Activated CD8-positive, alpha-beta memory T cell treated with anti-CD3 and anti-CD28 coated beads, Interleukin-2, amount 10 ng/mL, durations not matched to agents 7 days and 5 days (primary cell): ENCODE data around the gene UAP1L1. TPM values are rescaled to one million over a fixed set of nuclear protein-coding genes. Genes with fewer than 3 reads are reported as not detected.
"Not testable (repeated sequence)": the region's sequence is repeated elsewhere in the genome, so short reads cannot be mapped to it uniquely, and the experiment has no call there.

Experiments used
- ATAC-seq: fragments of 150-1000 bp; cut with Tn5 transposase; one replicate; pipeline ENCODE4 v1.10.0; 2021; ENCODE audit warnings: moderate library complexity
- CTCF ChIA-PET: fragments of 350-600 bp; sonication (Branson Sonifier 250); formaldehyde crosslinking; loops from one replicate; lab custom pipeline; 2021; ENCODE audit warnings: antibody characterized with exemption; lab: Charles Lee
- DNase-seq: peaks from one replicate; pipeline ENCODE4 v3.0.0-alpha.2; 2020
- H3K27ac Mint-ChIP-seq: one replicate; pipeline ENCODE4 v1.8.0; 2021; ENCODE audit warnings: mild to moderate bottlenecking, mixed read lengths
- H3K27me3 Mint-ChIP-seq: one replicate; pipeline ENCODE4 v1.8.0; 2021; ENCODE audit warnings: mixed read lengths
- H3K36me3 Mint-ChIP-seq: one replicate; pipeline ENCODE4 v1.8.0; 2021; ENCODE audit warnings: mild to moderate bottlenecking, mixed read lengths
- H3K4me1 Mint-ChIP-seq: one replicate; pipeline ENCODE4 v1.8.0; 2021; ENCODE audit warnings: mixed read lengths
- H3K4me3 Mint-ChIP-seq: one replicate; pipeline ENCODE4 v1.8.0; 2021; ENCODE audit warnings: mild to moderate bottlenecking, moderate library complexity, mixed read lengths
- H3K9me3 Mint-ChIP-seq: one replicate; pipeline ENCODE4 v1.8.0; 2022; ENCODE audit warnings: low read depth, mixed read lengths
- total RNA-seq, 2 experiments: library from RNA; stranded (reverse); gene quantifications; one replicate each; pipeline ENCODE4 v1.2.3, GENCODE V29; 2021

The UAP1L1 gene
- 10 to 100 TPM; 32.6 to 35.3 TPM for total RNA-seq

GRCh38 chr9:137077010-137077747, at the start of gene UAP1L1:
Gene UAP1L1, plus strand, starts transcription at chr9:137077517. Its CDS starts 16 bp downstream, at chr9:137077533.
- peak within 1 kb of the TSS; percentile 73 for H3K4me3 Mint-ChIP-seq
- ATAC-seq (peak; percentile 80), DNase-seq (peak; percentile 85)
- CTCF ChIA-PET, result interaction anchor here (0.6 to 2.5 kb wide), 11 partner anchors 10 to 159 kb away, joined by 3 to 29 read pairs (median 6); partner anchors contain the start of genes MAN1B1, NPDC1 and RNF224
- H3K27me3 Mint-ChIP-seq, result no peaks in the 10 kb centered on the region
- H3K36me3 Mint-ChIP-seq, result peaks cover 7% of the 10 kb centered on the region
- H3K9me3 Mint-ChIP-seq, result no peaks in the 10 kb centered on the region
- peaks cover 18% of the 10 kb centered on the region for H3K4me1 Mint-ChIP-seq
- peak within 1 kb of the TSS; percentile 52 for H3K27ac Mint-ChIP-seq

- peak overlapping the region; percentile 65 for H3K4me3 Mint-ChIP-seq
- peaks cover 57% of the 10 kb centered on the region for H3K4me1 Mint-ChIP-seq
- H3K27ac Mint-ChIP-seq, result peak overlapping the region; percentile 90
- H3K9me3 Mint-ChIP-seq, result no peaks in the 10 kb centered on the region
- DNase-seq (peak; percentile 80), ATAC-seq (peak; percentile 74)
- no peaks in the 10 kb centered on the region for H3K36me3 Mint-ChIP-seq
- CTCF ChIA-PET, result interaction anchor here (0.9 to 11.9 kb wide), 43 partner anchors 8 to 300 kb away, joined by 3 to 234 read pairs (median 7); partner anchors contain the start of genes AJM1, C8G, CLIC3 and FBXW5
- H3K27me3 Mint-ChIP-seq, result peaks cover 3% of the 10 kb centered on the region
Observed at GRCh38 chr9:137028263-137029057, 48.9 kb upstream of the UAP1L1 start.

GRCh38 chr9:137029058-137029936, 48.0 kb upstream of the UAP1L1 start:
- Mint-ChIP-seq H3K27ac (peak overlapping the region; percentile 90), H3K36me3 (no peaks in the 10 kb centered on the region), H3K9me3 (no peaks in the 10 kb centered on the region), H3K27me3 (peaks cover 3% of the 10 kb centered on the region), H3K4me1 (peaks cover 55% of the 10 kb centered on the region), H3K4me3 (peak overlapping the region; percentile 65)
- CTCF ChIA-PET, result interaction anchor here (0.7 to 11.9 kb wide), 51 partner anchors 7 to 490 kb away, joined by 3 to 234 read pairs (median 6); partner anchors contain the start of genes AJM1, C8G, CLIC3 and FBXW5
- ATAC-seq, result peak; percentile 53
- DNase-seq, result peak; percentile 85

GRCh38 chr9:137030006-137030405, 47.3 kb upstream of the UAP1L1 start:
- CTCF ChIA-PET, result interaction anchor here (0.7 to 11.9 kb wide), 45 partner anchors 9 to 490 kb away, joined by 3 to 234 read pairs (median 7); partner anchors contain the start of genes AJM1, C8G, CLIC3 and FBXW5
- peaks cover 59% of the 10 kb centered on the region for H3K4me1 Mint-ChIP-seq
- DNase-seq (no peak), ATAC-seq (no peak)
- H3K9me3 Mint-ChIP-seq, result no peaks in the 10 kb centered on the region
- peak overlapping the region; percentile 65 for H3K4me3 Mint-ChIP-seq
- H3K27ac Mint-ChIP-seq, result peak overlapping the region; percentile 90
- H3K27me3 Mint-ChIP-seq, result peaks cover 3% of the 10 kb centered on the region
- no peaks in the 10 kb centered on the region for H3K36me3 Mint-ChIP-seq

- CTCF ChIA-PET, result interaction anchor here (0.7 to 11.9 kb wide), 17 partner anchors 11 to 243 kb away, joined by 3 to 234 read pairs (median 14); partner anchors contain the start of genes AJM1, C8G, CLIC3 and FBXW5
- DNase-seq (peak; percentile 73), ATAC-seq (no peak)
- H3K27me3 Mint-ChIP-seq, result peaks cover 3% of the 10 kb centered on the region
- no peaks in the 10 kb centered on the region for H3K36me3 Mint-ChIP-seq
- H3K9me3 Mint-ChIP-seq, result no peaks in the 10 kb centered on the region
- peak overlapping the region; percentile 56 for H3K4me3 Mint-ChIP-seq
- H3K27ac Mint-ChIP-seq, result peak overlapping the region; percentile 70
- peaks cover 60% of the 10 kb centered on the region for H3K4me1 Mint-ChIP-seq
Observed at GRCh38 chr9:137030538-137031527, 46.5 kb upstream of the UAP1L1 start.

- Mint-ChIP-seq H3K4me1 (peaks cover 57% of the 10 kb centered on the region), H3K27ac (peak within 1 kb of the TSS; percentile 55), H3K4me3 (peak within 1 kb of the TSS; percentile 56), H3K9me3 (no peaks in the 10 kb centered on the region), H3K27me3 (peaks cover 3% of the 10 kb centered on the region), H3K36me3 (no peaks in the 10 kb centered on the region)
- ATAC-seq, result no peak
- DNase-seq, result no peak
- CTCF ChIA-PET, result interaction anchor here (0.8 to 11.9 kb wide), 6 partner anchors 12 to 85 kb away, joined by 3 to 234 read pairs (median 52); partner anchors contain the start of genes C8G, CLIC3, FBXW5 and NPDC1
Observed at GRCh38 chr9:137031904-137032640, 45.2 kb upstream of the UAP1L1 start, which contains the start of gene FUT7. Gene FUT7, minus strand, starts transcription at chr9:137032088. Its CDS starts 97 bp downstream, at chr9:137031991.

GRCh38 chr9:137032858-137033257, 44.5 kb upstream of the UAP1L1 start:
- no peaks in the 10 kb centered on the region for H3K27me3 Mint-ChIP-seq
- CTCF ChIA-PET, result interaction anchor here (9.1 to 11.9 kb wide), 3 partner anchors 31 to 86 kb away, joined by 98 to 234 read pairs (median 183); partner anchors contain the start of genes C8G, CLIC3, FBXW5 and SAPCD2
- no peaks in the 10 kb centered on the region for H3K9me3 Mint-ChIP-seq
- DNase-seq, result no peak
- peak overlapping the region; percentile 55 for H3K27ac Mint-ChIP-seq
- H3K4me1 Mint-ChIP-seq, result peaks cover 54% of the 10 kb centered on the region
- H3K36me3 Mint-ChIP-seq, result no peaks in the 10 kb centered on the region
- ATAC-seq, result no peak
- H3K4me3 Mint-ChIP-seq, result no peak overlapping the region

GRCh38 chr9:137033481-137033880, 43.8 kb upstream of the UAP1L1 start:
- not testable (repeated sequence) for H3K27me3 Mint-ChIP-seq, ATAC-seq, H3K36me3 Mint-ChIP-seq, H3K9me3 Mint-ChIP-seq, DNase-seq, H3K4me3 Mint-ChIP-seq
- CTCF ChIA-PET, result interaction anchor here (2.3 to 11.9 kb wide), 9 partner anchors 14 to 240 kb away, joined by 7 to 234 read pairs (median 38); partner anchors contain the start of genes AJM1, C8G, CLIC3 and FBXW5
- H3K4me1 Mint-ChIP-seq, result peaks cover 54% of the 10 kb centered on the region
- peak overlapping the region; percentile 49 for H3K27ac Mint-ChIP-seq

GRCh38 chr9:137034039-137034708, 43.1 kb upstream of the UAP1L1 start:
- Mint-ChIP-seq H3K9me3 (no peaks in the 10 kb centered on the region), H3K27me3 (no peaks in the 10 kb centered on the region), H3K4me1 (peaks cover 47% of the 10 kb centered on the region), H3K36me3 (peaks cover 2% of the 10 kb centered on the region), H3K27ac (peak overlapping the region; percentile 93), H3K4me3 (peak overlapping the region; percentile 62)
- CTCF ChIA-PET, result interaction anchor here (0.7 to 11.9 kb wide), 40 partner anchors 10 to 348 kb away, joined by 3 to 234 read pairs (median 8); partner anchors contain the start of genes ABCA2, AJM1, ANAPC2 and C8G
- DNase-seq (no peak), ATAC-seq (no peak)
